GM19438 (cell line): ENCODE measurements around the gene MAOB.
"Not testable (repeated sequence)": the region's sequence is repeated elsewhere in the genome, so short reads cannot be mapped to it uniquely, and the experiment has no call there.

Experiments used
- ATAC-seq: cut with Tn5 transposase; IDR thresholded peaks from one replicate; pipeline ENCODE4 v1.9.1; 2021; ENCODE audit warnings: low read depth; ENCODE audit not compliant: unreplicated experiment

The MAOB gene

DNA sequence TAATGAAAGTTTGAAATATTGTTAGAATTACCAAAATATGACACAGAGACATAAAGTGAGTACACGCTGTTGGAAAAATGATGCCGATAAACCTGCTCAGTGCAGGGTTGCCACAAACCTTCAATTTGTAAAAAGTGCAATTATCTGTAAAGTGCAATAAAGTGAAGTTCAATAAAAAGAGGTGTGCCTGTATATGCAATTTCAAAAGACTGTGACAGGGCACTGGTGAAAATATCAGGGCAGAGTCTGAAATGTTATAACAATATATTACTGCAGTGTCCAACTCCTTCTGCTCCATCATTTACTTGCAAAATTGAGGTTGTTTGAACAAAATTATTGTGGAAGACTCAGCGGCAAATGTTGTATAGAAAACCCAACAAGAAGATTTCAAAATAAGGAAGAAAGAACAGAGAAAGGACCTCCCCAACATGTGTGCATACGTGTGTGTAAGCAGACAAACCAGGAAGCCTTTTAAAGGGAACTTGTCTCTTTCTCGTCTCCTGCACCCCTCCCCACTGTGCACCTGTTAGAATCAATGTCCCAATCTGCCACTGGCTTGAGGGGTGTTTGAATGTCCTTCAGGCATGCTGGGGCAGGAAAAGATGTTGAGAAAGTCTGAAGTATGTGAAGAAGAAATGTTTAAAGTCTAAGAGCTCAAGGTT lies 96.2 kb downstream of the MAOB start:
- no peak for ATAC-seq

DNA sequence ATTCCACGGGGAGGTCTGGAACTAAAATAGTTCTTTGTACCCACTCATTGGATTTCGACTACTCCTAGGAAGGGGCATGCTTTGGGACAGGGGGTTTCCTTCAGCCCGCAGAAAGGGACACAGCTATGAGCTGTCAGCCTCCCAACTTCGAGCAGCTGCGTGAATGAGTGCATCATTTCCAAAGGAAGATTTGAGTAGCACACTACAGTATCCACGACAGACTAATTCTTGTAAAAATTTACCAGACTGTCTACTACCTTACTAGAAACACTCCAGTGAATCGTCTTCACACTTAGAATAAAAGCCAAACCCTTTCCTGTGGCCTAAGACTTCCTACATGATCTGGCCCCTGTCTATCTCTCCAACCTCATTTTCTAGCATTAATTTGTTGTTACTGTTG lies 124.2 kb downstream of the MAOB start:
- ATAC-seq, result no peak

DNA sequence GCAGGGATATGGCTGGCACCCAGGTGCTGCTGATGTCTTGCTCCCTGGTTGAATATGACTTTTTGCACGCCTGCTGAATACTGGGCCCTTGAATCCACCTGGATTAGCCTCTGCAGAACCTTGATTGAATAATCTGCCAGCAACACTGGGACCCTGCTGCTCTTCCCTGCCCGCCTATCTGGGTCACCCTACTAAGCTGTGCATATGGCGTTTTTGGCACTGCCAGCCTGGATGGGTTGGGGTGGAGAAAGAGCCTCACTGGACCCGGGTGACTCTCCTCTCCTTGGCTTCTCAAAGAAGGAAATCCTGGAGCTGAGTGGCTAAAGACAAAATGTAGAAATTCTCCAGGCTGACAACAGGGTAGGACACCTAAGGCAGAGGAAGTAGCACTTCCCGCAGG lies 126.2 kb downstream of the MAOB start:
- no peak for ATAC-seq

DNA sequence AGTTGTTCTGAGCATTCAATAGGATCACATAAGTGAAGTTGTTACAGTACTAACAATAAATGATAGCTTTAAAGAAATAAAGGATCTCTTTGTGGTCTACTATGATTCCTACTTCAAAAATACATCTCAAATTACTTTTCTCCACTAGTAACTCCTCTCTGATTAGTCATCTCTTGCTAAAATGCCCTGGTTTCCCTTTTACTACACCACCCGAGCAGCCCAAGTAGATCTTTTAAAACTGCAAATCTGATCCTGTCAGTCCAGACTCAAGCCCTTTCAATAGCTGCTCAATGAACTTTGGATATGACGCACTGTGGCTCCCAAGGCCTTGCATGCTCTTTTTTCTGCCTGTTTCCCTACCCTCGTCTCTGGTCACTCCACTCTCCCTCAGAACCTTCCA lies 128.6 kb downstream of the MAOB start:
- no peak for ATAC-seq

DNA sequence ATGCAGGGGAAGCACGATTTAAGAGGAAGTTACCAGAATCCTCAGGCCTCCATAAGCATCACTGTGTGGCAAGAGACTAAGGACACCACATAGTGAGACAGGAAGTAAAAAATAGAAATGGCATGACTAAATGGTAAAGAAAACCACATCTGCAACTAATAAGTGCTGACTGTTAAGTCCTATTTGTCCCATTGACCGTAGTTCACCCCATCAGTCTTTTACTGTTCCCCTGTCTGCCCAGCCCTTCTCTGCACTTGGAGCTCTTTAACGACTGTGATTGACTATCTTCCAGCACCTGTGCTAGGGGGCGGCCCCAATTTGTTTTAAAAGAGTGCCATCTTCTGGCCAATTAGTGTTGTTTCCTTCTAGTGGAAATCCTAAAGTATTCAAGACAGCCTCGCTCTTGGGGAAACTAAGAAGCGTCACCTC lies 132.0 kb downstream of the MAOB start:
- peak; percentile 75 for ATAC-seq

DNA sequence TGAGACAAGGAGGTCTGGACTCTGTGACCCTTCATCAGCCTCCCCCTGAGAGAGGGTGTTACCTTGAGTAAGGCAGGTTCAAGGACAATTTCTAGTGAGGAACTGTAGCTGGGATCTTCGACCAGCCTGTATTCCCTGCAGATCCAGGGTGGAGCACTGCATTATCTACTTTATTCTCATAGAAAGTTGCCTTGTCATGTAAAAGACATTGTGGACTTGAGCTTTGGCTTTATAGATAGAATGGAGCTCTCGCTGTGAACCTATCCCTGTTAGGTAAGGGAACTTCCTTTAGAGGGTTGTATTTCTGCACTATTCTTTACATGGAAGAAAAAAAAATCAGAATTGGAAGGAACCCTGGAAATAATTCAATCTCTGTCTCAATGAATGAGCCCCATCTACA lies 134.8 kb downstream of the MAOB start:
- no peak for ATAC-seq

DNA sequence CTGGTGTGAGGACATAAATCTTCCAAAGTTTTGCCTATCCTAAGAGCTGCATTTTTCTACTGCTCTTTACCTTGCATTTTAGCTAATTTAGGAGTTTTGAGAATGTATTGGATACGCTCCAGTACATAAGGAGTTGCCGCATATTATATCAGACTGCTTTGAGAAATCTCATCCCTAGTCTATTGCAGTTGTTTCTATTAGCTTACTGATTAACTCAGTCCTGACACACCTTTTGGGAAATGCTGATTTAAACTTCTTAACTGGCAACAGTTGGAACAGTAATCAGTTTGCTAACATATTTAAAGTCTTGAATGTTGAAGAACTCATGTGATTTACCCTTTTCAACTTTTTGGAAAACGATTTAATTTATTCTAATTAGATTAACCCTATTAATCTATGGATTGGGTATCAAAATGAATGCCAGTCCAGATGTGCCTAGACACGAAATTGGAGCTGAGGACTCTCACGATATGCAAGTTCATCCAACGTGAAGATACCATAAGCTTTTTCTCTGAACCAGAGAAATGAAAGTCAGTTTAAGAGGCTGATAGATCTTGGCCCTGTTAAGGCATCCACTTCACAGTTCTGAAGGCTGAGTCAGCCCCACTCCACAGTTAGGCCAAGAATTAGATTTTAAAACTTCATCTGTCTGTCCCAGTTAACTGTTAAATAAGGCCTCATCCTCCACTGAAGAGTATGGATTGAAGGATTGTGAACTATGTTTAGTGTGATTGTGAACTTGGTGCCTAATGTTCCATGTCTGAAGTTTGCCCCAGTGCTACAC lies 136.1 kb downstream of the MAOB start:
- no peak for ATAC-seq

DNA sequence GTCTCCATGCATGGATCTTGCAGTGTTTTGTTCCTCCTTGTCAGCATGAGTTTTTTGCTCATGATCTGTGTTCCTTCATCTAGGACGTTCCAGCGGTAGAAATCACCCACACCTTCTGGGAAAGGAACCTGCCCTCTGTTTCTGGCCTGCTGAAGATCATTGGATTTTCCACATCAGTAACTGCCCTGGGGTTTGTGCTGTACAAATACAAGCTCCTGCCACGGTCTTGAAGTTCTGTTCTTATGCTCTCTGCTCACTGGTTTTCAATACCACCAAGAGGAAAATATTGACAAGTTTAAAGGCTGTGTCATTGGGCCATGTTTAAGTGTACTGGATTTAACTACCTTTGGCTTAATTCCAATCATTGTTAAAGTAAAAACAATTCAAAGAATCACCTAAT lies 138.0 kb downstream of the MAOB start:
- no peak for ATAC-seq

DNA sequence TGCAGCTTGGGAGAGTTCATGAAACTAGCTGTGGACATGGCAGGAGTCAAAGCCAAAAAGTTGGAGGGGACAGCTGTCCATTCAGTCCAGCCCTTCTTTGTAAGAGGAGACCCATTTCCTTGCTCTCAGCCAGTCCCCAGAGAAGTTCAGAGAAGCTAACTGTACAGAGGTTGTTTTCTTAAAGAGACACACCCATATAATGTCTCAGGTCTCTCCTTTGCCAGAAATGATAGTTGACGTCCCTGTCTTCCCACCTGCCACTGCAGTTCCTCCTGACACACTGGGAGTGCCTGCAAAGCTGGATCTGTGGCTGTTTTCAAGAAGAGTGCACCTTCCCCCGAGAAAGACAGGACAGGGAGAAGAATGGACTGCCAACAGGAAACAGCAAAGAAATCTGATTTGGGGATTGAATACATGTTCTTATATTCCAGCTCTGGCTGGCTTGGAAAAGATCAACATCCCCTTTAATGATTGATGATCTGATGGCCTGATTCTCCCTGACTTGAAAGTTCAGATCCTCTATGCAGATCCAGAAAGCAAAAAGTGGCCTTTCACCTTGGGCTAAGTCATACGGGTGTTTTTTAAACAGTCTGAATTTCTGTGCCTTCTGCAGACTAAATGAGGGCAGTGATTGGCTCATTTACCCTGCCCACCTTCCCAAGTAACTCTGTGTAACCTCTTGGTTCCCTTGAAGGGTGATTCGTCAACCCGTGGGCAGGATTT lies 139.0 kb downstream of the MAOB start:
- no peak for ATAC-seq

DNA sequence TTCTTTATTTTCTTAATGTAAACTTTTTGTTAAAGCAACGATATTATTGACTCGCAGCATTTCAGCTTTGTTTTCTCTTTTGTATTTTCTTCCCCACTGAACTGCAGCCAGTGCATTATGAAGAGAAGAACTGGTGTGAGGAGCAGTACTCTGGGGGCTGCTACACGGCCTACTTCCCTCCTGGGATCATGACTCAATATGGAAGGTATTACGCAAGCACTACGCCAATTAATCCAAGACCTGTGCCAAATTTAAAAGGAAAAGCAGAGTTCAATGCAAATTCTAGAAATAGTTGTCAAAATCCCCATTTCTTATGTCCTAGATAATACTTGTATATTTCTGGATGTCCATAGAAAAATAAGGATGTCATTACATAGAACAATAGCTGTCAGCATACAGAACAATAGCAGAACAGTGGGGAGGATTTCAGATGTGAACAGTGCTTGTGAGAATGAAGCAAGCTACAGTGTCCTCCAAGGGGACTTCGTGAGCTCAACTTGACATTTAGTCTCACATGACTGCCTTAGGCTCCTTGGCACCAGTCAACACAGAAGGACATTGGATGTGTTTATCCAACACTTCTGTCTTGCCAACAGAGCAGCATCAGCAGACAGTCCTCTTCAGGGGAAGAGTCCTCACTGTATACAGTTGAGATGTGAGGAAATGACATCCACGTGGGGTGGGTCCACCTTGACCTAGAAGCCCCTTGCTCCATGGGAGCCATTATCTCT lies 140.2 kb downstream of the MAOB start:
- ATAC-seq, result no peak

DNA sequence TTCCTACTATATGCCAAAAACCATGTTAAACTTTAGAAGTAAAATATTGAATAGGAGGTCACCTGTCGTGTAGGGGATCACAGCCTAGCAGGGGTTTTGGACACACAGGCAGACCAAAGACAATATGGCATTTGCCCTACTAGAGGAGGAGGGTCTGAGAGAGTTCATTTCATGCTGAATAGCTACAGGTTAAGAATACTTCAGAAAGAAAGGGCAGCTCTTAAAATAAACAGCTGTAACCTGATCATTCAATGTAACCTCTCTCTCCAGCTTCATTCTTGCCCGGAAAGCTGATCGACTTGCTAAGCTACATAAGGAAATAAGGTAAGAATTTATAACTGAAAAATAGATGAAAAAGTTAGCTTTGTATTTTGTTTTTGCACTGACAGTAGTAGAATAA lies 146.3 kb downstream of the MAOB start:
- no peak for ATAC-seq

DNA sequence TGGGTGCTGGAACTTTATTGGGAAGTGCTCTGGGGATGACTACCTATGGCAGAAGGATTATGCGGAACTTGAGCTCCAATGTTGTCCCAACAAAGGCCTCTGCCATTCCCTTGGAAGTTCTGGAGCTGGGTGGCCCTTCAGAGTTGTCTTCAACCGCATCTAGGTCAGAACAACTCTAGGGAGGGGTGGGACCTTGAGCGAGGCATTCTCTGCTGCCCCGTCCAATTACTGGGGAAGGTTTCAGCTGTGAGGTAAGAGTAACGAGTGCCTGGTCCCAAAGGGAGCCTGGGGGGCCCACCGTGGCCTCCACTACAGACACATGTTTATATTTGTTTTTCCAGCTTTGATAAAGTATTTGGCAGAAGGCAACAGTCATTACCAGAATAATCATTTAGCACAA lies 146.7 kb downstream of the MAOB start:
- no peak for ATAC-seq

DNA sequence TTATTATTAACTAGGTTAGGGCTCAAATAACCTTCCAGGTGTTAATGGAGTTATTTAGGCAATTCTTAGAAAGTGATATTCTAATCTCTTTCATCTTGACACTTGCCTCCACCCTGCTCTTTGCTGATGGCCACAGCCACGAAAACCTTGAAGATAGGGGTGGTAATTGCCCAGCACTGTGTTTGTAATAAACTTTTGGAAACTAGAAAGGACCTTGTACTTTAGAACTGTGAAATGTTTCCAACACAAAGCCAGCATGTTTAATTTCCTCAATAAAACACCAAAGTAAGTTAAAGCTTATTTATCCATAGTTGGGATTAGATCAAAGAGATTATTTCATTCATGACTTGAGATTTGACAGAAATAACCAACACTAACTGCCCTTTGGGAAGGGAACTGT lies 147.8 kb downstream of the MAOB start:
- ATAC-seq, result no peak

DNA sequence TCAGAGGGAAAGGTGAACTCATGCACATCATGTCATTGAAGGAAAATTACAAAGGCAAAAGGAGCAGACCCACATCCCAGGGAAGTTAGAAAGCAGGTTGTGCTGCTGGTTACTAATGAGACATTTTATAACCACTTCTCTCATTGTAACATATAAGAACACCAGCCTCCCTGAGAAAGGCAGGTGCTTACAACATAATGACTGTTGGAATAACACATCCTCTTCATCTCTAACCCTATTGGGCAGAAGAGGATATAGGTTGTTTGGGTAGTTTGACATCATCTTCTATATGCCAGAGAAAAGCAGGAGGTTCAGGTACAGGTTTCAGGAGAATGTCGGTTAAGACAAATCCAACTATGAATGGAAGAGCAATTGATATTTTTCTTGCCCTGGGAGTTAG lies 148.6 kb downstream of the MAOB start:
- no peak for ATAC-seq

DNA sequence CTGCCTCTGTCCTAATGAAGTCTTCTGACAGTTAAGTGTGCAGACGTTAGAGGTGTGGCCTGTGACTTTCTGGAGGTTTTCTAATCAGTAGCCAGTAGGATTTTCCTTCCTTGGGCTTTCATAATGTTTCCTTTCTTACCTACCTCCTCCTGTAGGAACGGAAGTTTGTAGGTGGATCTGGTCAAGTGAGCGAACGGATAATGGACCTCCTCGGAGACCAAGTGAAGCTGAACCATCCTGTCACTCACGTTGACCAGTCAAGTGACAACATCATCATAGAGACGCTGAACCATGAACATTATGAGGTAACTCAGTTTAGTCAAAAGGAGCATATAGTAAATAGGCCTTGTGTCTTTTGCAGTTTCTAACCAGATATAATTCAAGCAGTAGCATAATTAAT lies 151.2 kb downstream of the MAOB start:
- ATAC-seq, result no peak

DNA sequence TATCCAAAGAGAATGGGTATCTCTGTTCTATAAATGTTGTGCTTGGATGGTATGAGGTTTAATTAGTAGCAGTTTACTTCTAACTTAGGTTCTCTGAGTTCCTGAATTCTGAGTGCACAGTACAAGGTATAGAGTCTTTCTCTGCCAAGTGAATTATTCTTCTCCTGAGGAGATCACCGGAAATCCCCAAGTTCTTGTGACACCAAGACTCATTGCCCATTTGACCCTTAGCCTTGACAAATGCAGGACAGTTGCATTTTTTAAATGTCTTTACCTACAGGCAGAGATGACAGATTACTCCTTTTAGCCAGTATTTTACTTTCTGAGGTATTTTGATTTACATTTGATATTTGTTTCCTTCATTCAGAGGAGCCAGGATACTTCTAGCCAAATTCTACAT lies 153.3 kb downstream of the MAOB start:
- no peak for ATAC-seq

DNA sequence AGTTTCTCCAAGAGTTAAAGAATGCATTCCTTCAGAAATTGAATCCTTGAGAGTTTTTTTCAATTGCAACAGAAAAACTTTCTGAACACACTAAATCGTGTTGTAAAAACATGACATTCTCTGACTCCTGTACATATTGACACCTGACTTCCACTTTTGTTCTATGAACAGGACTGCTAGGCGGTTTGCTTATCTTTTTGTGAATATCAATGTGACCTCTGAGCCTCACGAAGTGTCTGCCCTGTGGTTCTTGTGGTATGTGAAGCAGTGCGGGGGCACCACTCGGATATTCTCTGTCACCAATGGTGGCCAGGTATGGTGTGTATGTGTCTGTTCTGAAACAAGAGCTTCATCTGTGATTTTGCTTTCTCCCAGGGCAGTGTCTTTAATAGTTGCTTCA lies 154.2 kb downstream of the MAOB start:
- ATAC-seq, result no peak

DNA sequence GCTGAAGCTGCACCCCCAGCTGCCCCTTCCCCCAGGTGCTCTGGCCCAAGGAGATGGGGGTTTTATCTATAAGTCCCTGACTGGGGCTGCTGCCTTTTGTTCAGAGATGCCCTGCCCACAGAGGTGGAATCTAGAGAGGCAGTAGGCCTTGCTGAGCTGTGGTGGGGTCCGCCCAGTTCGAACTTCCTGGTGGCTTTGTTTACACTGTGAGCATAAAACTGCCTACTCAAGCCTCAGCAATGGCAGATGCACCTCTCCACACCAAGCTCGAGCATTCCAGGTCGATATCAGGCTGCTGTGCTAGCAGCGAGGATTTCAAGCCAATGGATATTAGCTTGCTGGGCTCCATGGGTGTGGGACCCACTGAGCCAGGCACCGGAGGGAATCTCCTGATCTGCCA lies 155.0 kb downstream of the MAOB start:
- ATAC-seq, result not testable (repeated sequence)

DNA sequence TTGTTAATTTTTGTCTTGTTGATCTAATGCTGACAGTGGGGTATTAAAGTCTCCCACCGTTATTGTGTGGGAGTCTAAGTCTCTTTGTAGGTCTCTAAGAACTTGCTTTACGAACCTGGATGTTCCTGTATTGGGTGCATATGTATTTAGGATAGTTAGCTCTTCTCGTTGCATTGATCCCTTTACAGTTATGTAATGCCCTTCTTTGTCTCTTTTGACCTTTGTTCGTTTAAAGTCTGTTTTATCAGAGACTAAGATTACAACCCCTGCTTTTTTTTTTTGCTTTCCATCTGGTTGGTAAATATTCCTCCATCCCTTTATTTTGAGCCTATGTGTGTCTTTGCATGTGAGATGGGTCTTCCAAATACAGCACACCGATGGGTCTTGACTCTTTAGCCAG lies 157.0 kb downstream of the MAOB start:
- not testable (repeated sequence) for ATAC-seq

DNA sequence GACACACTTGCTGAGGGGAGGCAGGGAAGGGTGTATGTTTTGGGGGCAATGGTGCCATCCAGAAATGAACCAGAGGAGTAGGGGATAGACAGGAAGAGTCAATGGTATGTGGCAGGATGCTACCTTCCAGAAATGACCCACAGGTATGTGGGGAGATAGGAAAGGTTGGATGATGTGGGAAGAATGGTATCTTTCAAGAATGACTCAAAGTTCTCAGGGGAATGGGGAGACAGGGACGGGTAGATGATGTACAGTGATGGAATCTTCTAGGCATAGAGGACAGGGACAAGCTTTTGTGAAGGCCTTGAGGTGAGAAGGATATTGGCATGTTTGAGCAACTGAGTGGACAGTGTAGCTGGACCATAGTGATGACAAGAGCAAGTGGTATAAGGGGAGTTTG lies 161.3 kb downstream of the MAOB start:
- no peak for ATAC-seq

DNA sequence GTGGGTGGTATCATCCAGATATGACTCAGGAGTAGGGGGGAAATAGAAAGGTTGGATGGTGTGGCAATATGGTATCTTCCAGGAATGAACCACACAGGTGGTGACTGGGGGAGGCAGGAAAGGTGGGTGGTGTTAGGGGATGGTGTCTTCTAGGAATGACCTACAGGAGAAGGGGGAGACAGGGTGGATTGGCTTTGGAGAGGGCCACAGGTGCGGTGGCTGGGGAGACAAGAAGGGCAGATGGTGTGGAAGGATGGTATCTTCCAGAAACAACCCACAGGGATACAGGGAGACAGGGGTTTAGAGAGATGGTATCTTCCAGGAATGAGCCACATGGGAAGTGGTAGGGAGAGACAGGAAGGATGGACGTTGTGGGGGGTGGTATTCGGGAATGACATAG lies 162.2 kb downstream of the MAOB start:
- no peak for ATAC-seq
